Dermis microvascular lymphatic vessel endothelial cell (primary cell): ENCODE measurements around the gene PRKAR2B. TPM values are rescaled to one million over a fixed set of nuclear protein-coding genes. Genes with fewer than 3 reads are reported as not detected.

Experiments used
- total RNA-seq: library from RNA; depleted of rRNA; stranded (reverse); fragments of >200 nt; gene quantifications from 2 replicates; pipeline ENCODE4 v1.2.1, GENCODE V29; 2014

PRKAR2B gene
- total RNA-seq, 1 donor from 2014 or later: 19.9 TPM

Other genes starting within 250 kb of the PRKAR2B start
- 3.6 and 4.4 TPM in 2 replicates for gene PIK3CG, start 179.4 kb upstream of the PRKAR2B start, total RNA-seq
- 152 and 210 TPM in 2 replicates for gene HBP1, start 124.3 kb downstream of the PRKAR2B start, total RNA-seq